Psoas muscle (tissue), 8 donors: ENCODE results near the gene CDK5R2. TPM values are rescaled to one million over a fixed set of nuclear protein-coding genes. Genes with fewer than 3 reads are reported as not detected.
A peak's percentile ranks its signal among the peaks of the same experiment; 100 is the strongest.

Experiments used
- ATAC-seq, 4 donors: fragments of 200-7000 bp; cut with Tn5 transposase; one replicate each; pipeline ENCODE4 v1.9.1; 2020; ENCODE audit warnings: moderate library complexity in 3 of 4, mild to moderate bottlenecking in 2 of 4
- DNase-seq, 2 donors: peaks; one replicate each; pipeline ENCODE4 v3.0.0-alpha.2; 2020
- H3K27ac ChIP-seq: fragments of 200-600 bp; one replicate; pipeline ENCODE4 v1.8.0; 2022
- H3K27me3 ChIP-seq, 3 donors: fragments of 200-600 bp in 1 of 3; one replicate each; pipeline versions ENCODE4 v1.6.1 to v1.8.0; 2013 to 2022; ENCODE audit warnings: low read length in 2 of 3, mild to moderate bottlenecking in 2 of 3, moderate library complexity in 1 of 3; ENCODE audit not compliant: insufficient read depth in 3 of 3
- H3K36me3 ChIP-seq, 2 donors: fragments of 200-600 bp in 1 of 2; one replicate each; pipeline versions ENCODE4 v1.6.1 to v1.8.0; 2013 to 2022; ENCODE audit warnings: low read depth in 1 of 2, mild to moderate bottlenecking in 1 of 2, moderate library complexity in 1 of 2; ENCODE audit not compliant: insufficient read depth in 1 of 2
- H3K4me1 ChIP-seq: fragments of 200-600 bp; one replicate; pipeline ENCODE4 v1.8.0; 2022
- H3K4me3 ChIP-seq: fragments of 200-600 bp; one replicate; pipeline ENCODE4 v1.8.0; 2022; ENCODE audit warnings: mild to moderate bottlenecking
- H3K9me3 ChIP-seq: fragments of 200-600 bp; one replicate; pipeline ENCODE4 v1.8.0; 2022
- CTCF ChIP-seq: fragments of 200-600 bp; IDR thresholded peaks from one replicate; pipeline ENCODE4 v1.8.0; 2022; ENCODE audit warnings: antibody characterized with exemption
- WGBS, 3 donors: extraction: QIAGEN DNeasy Blood & Tissue Kit; methylation state at CpG; one replicate each; pipeline versions ENCODE4 v1.1.6 to v1.1.7; 2013; 5-methylcytosine and 5-hydroxymethylcytosine counted together
- intact Hi-C, 2 donors: fragments of 100-400 bp; cut with DNase I; formaldehyde crosslinking; loops; one replicate each; pipeline versions ENCODE4 v1.11.0 to v1.14.2; 2022
- polyA plus RNA-seq, 3 donors: library from polyadenylated mRNA; stranded (reverse); fragments of 200-250 nt; gene quantifications; one replicate each; pipeline ENCODE4 v1.2.3, GENCODE V29; 2013
- total RNA-seq, 4 donors: library from RNA; stranded (reverse); fragmentation: NEBNext Ultra II Directional in 2 of 4; extraction: Animal tissue kit (Norgen Biotek cat#: 25700) in 2 of 4; gene quantifications; one replicate each; pipeline versions ENCODE4 v1.2.1 to v1.2.4, GENCODE V29; 2021 to 2023
- donor health status: healthy with polysubstance abuse.
- donor health status: DM: no; HTN: no; CAD: no; lungs with moderate emphysema.
- donor health status: Bipolar disorder and iron deficiency.
- donor health status: healthy.
- donor health status: DM: yes; HTN: yes; CAD: no.
- donor health status: DM: no; HTN: no; CAD: no.
- donor health status: DM: no; HTN: no; CAD: no.
- donor health status: DM: yes; HTN: yes; CAD: no.

Gene CDK5R2
- total and polyA plus RNA-seq, 7 donors: 0.03 TPM; not detected in 6

- Histone ChIP-seq H3K27me3 (peaks cover 0 to 98% (median 44%) of the 10 kb centered on the region in 3 donors), H3K4me3 (peak within 1 kb of the TSS; percentile 46), H3K4me1 (peaks cover 15% of the 10 kb centered on the region), H3K27ac (no peak within 1 kb of the TSS), H3K9me3 (no peaks in the 10 kb centered on the region), H3K36me3 (no peaks in the 10 kb centered on the region)
- no peak for ATAC-seq
- DNase-seq: no peak
- 0 to 2% (median 0%) methylated on average over 14 to 32 of the region's 32 CpGs for WGBS, 3 donors
- intact Hi-C loops: no loop called here
- TF ChIP-seq CTCF: no peak
Measured at GRCh38 chr2:218985021-218985324, 25.5 kb downstream of the CDK5R2 start, which contains the start of gene FEV. TSS of gene FEV (minus strand) at chr2:218985184. CDS start at chr2:218985075, 109 bp downstream.

- peaks cover 0 to 99% (median 45%) of the 10 kb centered on the region in 3 donors for H3K27me3 ChIP-seq
- no peaks in the 10 kb centered on the region for H3K36me3 ChIP-seq
- H3K9me3 ChIP-seq: no peaks in the 10 kb centered on the region
- H3K4me3 ChIP-seq: no peak overlapping the region
- no peak for TF ChIP-seq CTCF
- intact Hi-C loops: no loop called here
- no peak overlapping the region for H3K27ac ChIP-seq
- no peak for ATAC-seq
- 5 to 9% (median 8%) methylated on average over 27 to 49 of the region's 49 CpGs for whole genome bisulfite sequencing, 3 donors
- DNase-seq: no peak
- H3K4me1 ChIP-seq: peaks cover 15% of the 10 kb centered on the region
Measured at GRCh38 chr2:218985325-218986091, 26.0 kb downstream of the CDK5R2 start.

GRCh38 chr2:218986148-218986761 lies 26.8 kb downstream of the CDK5R2 start:
- DNase-seq (no peak), ATAC-seq (no peak)
- H3K27ac ChIP-seq: no peak overlapping the region
- H3K9me3 ChIP-seq: no peaks in the 10 kb centered on the region
- no peaks in the 10 kb centered on the region for H3K36me3 ChIP-seq
- H3K27me3 ChIP-seq: peaks cover 0 to 100% (median 45%) of the 10 kb centered on the region in 3 donors
- 40 to 59% (median 53%) methylated on average over 4 of the region's 4 CpGs for WGBS, 3 donors
- no peak overlapping the region for H3K4me3 ChIP-seq
- peaks cover 12% of the 10 kb centered on the region for H3K4me1 ChIP-seq
- intact Hi-C loops: no loop called here
- no peak for TF ChIP-seq CTCF

GRCh38 chr2:218988164-218988563 lies 28.7 kb downstream of the CDK5R2 start:
- no peaks in the 10 kb centered on the region for H3K9me3 ChIP-seq
- no peak for TF ChIP-seq CTCF
- ATAC-seq (no peak), DNase-seq (no peak)
- peaks cover 8% of the 10 kb centered on the region for H3K4me1 ChIP-seq
- intact Hi-C loops: no loop called here
- H3K4me3 ChIP-seq: no peak overlapping the region
- no peaks in the 10 kb centered on the region for H3K36me3 ChIP-seq
- H3K27me3 ChIP-seq: peaks cover 0 to 100% (median 52%) of the 10 kb centered on the region in 3 donors
- no peak overlapping the region for H3K27ac ChIP-seq
- WGBS, 3 donors: 32 to 37% (median 33%) methylated on average over 3 of the region's 3 CpGs
